HEK293T (cell line): Measurements from ENCODE around the gene CAMKMT.

Source experiments
- ARNT ChIP-seq: fragments of 450-650 bp; IDR thresholded peaks from 2 replicates; pipeline ENCODE4 v1.6.1; 2017; ENCODE audit warnings: mild to moderate bottlenecking
- BHLHE40 ChIP-seq: fragments of 450-650 bp; IDR thresholded peaks from 2 replicates; pipeline ENCODE4 v1.6.1; 2016; ENCODE audit warnings: mild to moderate bottlenecking, moderate library complexity, borderline replicate concordance
- CTBP1 ChIP-seq: fragments of 450-650 bp; IDR thresholded peaks from 2 replicates; pipeline ENCODE4 v1.6.1; 2016; ENCODE audit warnings: borderline replicate concordance
- ELF4 ChIP-seq: fragments of 450-650 bp; IDR thresholded peaks from 2 replicates; pipeline ENCODE4 v1.6.1; 2017; ENCODE audit warnings: antibody characterized with exemption
- FOXA1 ChIP-seq: fragments of 450-650 bp; IDR thresholded peaks from 2 replicates; pipeline ENCODE4 v1.6.1; 2016; ENCODE audit warnings: mild to moderate bottlenecking
- FOXM1 ChIP-seq: fragments of 450-650 bp; IDR thresholded peaks from 2 replicates; pipeline ENCODE4 v1.6.1; 2017; ENCODE audit warnings: mild to moderate bottlenecking, borderline replicate concordance
- HDGF ChIP-seq: fragments of 450-650 bp; IDR thresholded peaks from 2 replicates; pipeline ENCODE4 v1.6.1; 2017; ENCODE audit warnings: antibody characterized with exemption, borderline replicate concordance
- NFRKB ChIP-seq: fragments of 450-650 bp; IDR thresholded peaks from 2 replicates; pipeline ENCODE4 v1.6.1; 2016; ENCODE audit warnings: mild to moderate bottlenecking, moderate library complexity
- SP1 ChIP-seq: fragments of 450-650 bp; IDR thresholded peaks from 2 replicates; pipeline ENCODE4 v1.6.1; 2017
- TARDBP ChIP-seq: fragments of 450-650 bp; IDR thresholded peaks from 2 replicates; pipeline ENCODE4 v1.6.1; 2016

DNA sequence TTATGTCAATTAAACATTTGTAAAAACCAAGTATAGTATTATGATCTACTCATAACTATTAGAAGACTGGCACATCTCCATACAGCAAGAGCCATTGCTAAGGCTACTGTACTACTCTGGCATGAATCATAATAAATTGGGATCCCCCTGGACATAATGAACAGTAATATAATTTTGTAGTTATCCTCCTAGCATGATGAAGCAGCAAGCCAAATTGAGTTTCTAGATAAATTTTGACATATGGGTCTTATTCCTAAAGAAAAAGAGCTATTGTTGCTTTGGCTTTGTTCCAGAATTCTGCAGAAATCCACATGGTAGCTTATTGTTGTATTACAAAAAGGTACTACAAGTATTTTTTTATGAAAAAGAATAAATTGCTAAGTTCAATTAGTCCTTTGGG is 204.3 kb downstream of the CAMKMT start:
- TF ChIP-seq ARNT: no peak
- TF ChIP-seq FOXM1: no peak
- no peak for TF ChIP-seq ELF4
- no peak for TF ChIP-seq HDGF
- no peak for TF ChIP-seq NFRKB
- no peak for TF ChIP-seq BHLHE40
- TF ChIP-seq SP1: no peak
- TF ChIP-seq TARDBP: no peak
- no peak for TF ChIP-seq CTBP1
- no peak for TF ChIP-seq FOXA1
